HL-60 (cell line): Measurements from ENCODE around the gene MSI2.

ENCODE experiments used
- GABPA ChIP-seq: IDR thresholded peaks from 2 replicates; pipeline ENCODE4 v1.6.1; 2012; ENCODE audit warnings: low read depth
- POLR2AphosphoS5 ChIP-seq: IDR thresholded peaks from 2 replicates; pipeline ENCODE4 v1.6.1; 2012; ENCODE audit warnings: low read depth
- SPI1 ChIP-seq: IDR thresholded peaks from 2 replicates; pipeline ENCODE4 v1.6.1; 2012; ENCODE audit warnings: low read depth, mild to moderate bottlenecking, borderline replicate concordance
- TF ChIP-seq, protein P1 (sequence below): IDR thresholded peaks from one replicate; pipeline ENCODE4 v1.5.1; 2011; ENCODE audit warnings: low read length, control low read depth, inconsistent platforms; ENCODE audit not compliant: insufficient read depth
- TF ChIP-seq, protein P2 (sequence below): IDR thresholded peaks from 2 replicates; pipeline ENCODE4 v1.6.1; 2012; ENCODE audit warnings: low read depth; ENCODE audit not compliant: insufficient replicate concordance

DNA sequence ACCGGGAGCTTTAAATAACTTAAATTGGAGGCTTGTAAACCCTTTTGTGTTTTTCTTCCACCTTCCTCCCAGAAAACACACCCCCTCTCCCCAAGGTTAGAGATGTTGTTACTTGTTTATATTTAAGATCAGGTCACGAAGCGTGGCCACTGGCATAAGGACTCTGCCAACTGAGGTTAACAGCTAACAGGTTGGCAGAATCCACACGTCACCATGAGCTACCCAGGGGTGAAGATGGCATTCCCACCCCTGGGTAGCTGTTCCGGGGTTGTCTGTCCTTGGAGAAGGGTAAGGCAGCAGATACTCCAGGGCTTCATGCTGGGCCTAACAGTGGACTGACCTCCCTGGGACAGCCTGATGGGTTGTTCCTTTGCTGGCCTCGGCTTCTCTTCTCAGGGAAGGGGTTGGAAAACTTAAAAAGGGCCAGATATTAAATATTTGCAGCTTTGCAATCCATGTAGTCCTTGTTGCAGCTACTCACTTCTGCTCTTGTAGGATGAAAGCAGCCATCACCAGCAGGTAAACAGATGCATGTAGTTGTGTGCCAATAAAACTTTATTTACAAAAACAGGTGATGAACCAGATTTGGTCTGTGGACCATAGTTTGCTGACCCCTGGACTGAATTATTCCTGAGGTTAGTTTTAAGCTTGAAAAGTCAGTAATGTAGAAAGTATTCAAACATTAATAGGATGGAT, 148.6 kb downstream of the MSI2 start:
- TF ChIP-seq POLR2AphosphoS5 (no peak), GABPA (no peak), SPI1 (no peak)
- TF ChIP-seq, protein P1, sequence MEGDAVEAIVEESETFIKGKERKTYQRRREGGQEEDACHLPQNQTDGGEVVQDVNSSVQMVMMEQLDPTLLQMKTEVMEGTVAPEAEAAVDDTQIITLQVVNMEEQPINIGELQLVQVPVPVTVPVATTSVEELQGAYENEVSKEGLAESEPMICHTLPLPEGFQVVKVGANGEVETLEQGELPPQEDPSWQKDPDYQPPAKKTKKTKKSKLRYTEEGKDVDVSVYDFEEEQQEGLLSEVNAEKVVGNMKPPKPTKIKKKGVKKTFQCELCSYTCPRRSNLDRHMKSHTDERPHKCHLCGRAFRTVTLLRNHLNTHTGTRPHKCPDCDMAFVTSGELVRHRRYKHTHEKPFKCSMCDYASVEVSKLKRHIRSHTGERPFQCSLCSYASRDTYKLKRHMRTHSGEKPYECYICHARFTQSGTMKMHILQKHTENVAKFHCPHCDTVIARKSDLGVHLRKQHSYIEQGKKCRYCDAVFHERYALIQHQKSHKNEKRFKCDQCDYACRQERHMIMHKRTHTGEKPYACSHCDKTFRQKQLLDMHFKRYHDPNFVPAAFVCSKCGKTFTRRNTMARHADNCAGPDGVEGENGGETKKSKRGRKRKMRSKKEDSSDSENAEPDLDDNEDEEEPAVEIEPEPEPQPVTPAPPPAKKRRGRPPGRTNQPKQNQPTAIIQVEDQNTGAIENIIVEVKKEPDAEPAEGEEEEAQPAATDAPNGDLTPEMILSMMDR = no peak
- TF ChIP-seq, protein P2, sequence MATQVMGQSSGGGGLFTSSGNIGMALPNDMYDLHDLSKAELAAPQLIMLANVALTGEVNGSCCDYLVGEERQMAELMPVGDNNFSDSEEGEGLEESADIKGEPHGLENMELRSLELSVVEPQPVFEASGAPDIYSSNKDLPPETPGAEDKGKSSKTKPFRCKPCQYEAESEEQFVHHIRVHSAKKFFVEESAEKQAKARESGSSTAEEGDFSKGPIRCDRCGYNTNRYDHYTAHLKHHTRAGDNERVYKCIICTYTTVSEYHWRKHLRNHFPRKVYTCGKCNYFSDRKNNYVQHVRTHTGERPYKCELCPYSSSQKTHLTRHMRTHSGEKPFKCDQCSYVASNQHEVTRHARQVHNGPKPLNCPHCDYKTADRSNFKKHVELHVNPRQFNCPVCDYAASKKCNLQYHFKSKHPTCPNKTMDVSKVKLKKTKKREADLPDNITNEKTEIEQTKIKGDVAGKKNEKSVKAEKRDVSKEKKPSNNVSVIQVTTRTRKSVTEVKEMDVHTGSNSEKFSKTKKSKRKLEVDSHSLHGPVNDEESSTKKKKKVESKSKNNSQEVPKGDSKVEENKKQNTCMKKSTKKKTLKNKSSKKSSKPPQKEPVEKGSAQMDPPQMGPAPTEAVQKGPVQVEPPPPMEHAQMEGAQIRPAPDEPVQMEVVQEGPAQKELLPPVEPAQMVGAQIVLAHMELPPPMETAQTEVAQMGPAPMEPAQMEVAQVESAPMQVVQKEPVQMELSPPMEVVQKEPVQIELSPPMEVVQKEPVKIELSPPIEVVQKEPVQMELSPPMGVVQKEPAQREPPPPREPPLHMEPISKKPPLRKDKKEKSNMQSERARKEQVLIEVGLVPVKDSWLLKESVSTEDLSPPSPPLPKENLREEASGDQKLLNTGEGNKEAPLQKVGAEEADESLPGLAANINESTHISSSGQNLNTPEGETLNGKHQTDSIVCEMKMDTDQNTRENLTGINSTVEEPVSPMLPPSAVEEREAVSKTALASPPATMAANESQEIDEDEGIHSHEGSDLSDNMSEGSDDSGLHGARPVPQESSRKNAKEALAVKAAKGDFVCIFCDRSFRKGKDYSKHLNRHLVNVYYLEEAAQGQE = no peak
